Body of pancreas (tissue), 4 donors: ENCODE results near the gene RTL1. TPM values are rescaled to one million over a fixed set of nuclear protein-coding genes. Genes with fewer than 3 reads are reported as not detected.

Experiments
- ATAC-seq: fragments of 150-250 bp; one replicate; pipeline ENCODE4 v1.9.1; 2016
- DNase-seq, 4 donors: peaks; one replicate each; pipeline ENCODE4 v3.0.0-alpha.2; 2019
- H3K27ac ChIP-seq, 4 donors: fragments of 200-600 bp; sonication (generic); 1 replicate in 3 of 4; 2 replicates in 1 of 4; pipeline versions ENCODE4 v1.5.1 to v1.6.1; 2016 to 2019; ENCODE audit warnings: mild to moderate bottlenecking in 1 of 4, mixed read lengths in 1 of 4, moderate library complexity in 1 of 4
- H3K27me3 ChIP-seq, 2 donors: fragments of 200-600 bp; sonication (generic); one replicate each; pipeline ENCODE4 v1.6.0; 2016; ENCODE audit warnings: mild to moderate bottlenecking in 1 of 2
- H3K36me3 ChIP-seq, 2 donors: fragments of 200-600 bp; sonication (generic); replicated peaks in 1 of 2; 2 replicates each; pipeline ENCODE4 v1.5.1; 2016; ENCODE audit warnings: low read depth in 2 of 2; ENCODE audit not compliant: insufficient read depth in 1 of 2
- H3K4me1 ChIP-seq: fragments of 200-600 bp; sonication (generic); one replicate; pipeline ENCODE4 v1.6.0; 2016
- H3K4me3 ChIP-seq, 2 donors: fragments of 200-600 bp; sonication (generic); 1 replicate in 1 of 2; 2 replicates in 1 of 2; pipeline ENCODE4 v1.5.1; 2016 to 2019
- H3K9me3 ChIP-seq, 3 donors: fragments of 200-600 bp; sonication (generic); 1 replicate in 2 of 3; 2 replicates in 1 of 3; pipeline ENCODE4 v1.5.1; 2016
- POLR2A ChIP-seq, 3 donors: fragments of 450-650 bp; IDR thresholded peaks; one replicate each; pipeline ENCODE4 v1.6.1; 2016; ENCODE audit warnings: antibody characterized with exemption in 3 of 3, mild to moderate bottlenecking in 2 of 3
- WGBS, 2 donors: methylation state at CpG; one replicate each; pipeline ENCODE4 v1.1.5; 2017; 5-methylcytosine and 5-hydroxymethylcytosine counted together
- intact Hi-C: fragments of 100-400 bp; cut with DNase I; formaldehyde crosslinking; loops from one replicate; pipeline ENCODE4 v1.15.1; 2023
- total RNA-seq, 2 donors: library from RNA; depleted of rRNA; stranded (reverse); fragments of >200 nt; gene quantifications; one replicate each; pipeline ENCODE4 v1.1.0, GENCODE V29; 2016
- TF ChIP-seq, protein P1 (sequence below), 7 experiments: fragments of 450-650 bp in 4 of 7; fragments of 200-600 bp in 3 of 7; sonication (generic) in 3 of 7; IDR thresholded peaks; one replicate each; pipeline ENCODE4 v1.5.1; 2016 to 2019; ENCODE audit warnings: antibody characterized with exemption in 7 of 7

Gene RTL1
- total RNA-seq, 2 donors from 2014 or later = 0.26 TPM; not detected in 1

GRCh38 chr14:100851586-100851916 lies 52.0 kb downstream of the RTL1 start:
- Histone ChIP-seq H3K27me3 (no peaks in the 10 kb centered on the region), H3K4me3 (no peak overlapping the region), H3K36me3 (no peaks in the 10 kb centered on the region), H3K27ac (no peak overlapping the region), H3K9me3 (no peaks in the 10 kb centered on the region), H3K4me1 (no peaks in the 10 kb centered on the region)
- no peak for ATAC-seq
- no peak for TF ChIP-seq POLR2A (IDR thresholded peaks at IDR 0.05)
- TF ChIP-seq, protein P1, sequence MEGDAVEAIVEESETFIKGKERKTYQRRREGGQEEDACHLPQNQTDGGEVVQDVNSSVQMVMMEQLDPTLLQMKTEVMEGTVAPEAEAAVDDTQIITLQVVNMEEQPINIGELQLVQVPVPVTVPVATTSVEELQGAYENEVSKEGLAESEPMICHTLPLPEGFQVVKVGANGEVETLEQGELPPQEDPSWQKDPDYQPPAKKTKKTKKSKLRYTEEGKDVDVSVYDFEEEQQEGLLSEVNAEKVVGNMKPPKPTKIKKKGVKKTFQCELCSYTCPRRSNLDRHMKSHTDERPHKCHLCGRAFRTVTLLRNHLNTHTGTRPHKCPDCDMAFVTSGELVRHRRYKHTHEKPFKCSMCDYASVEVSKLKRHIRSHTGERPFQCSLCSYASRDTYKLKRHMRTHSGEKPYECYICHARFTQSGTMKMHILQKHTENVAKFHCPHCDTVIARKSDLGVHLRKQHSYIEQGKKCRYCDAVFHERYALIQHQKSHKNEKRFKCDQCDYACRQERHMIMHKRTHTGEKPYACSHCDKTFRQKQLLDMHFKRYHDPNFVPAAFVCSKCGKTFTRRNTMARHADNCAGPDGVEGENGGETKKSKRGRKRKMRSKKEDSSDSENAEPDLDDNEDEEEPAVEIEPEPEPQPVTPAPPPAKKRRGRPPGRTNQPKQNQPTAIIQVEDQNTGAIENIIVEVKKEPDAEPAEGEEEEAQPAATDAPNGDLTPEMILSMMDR (IDR thresholded peaks at IDR 0.05) = no peak
- intact Hi-C loops = loop anchor here (5.0 kb wide), 1 partner anchor 781 kb away; no protein-coding TSS in a partner anchor
- 78 to 80% methylated on average over 12 to 13 of the region's 13 CpGs for WGBS, 2 donors
- no peak for DNase-seq

DNA sequence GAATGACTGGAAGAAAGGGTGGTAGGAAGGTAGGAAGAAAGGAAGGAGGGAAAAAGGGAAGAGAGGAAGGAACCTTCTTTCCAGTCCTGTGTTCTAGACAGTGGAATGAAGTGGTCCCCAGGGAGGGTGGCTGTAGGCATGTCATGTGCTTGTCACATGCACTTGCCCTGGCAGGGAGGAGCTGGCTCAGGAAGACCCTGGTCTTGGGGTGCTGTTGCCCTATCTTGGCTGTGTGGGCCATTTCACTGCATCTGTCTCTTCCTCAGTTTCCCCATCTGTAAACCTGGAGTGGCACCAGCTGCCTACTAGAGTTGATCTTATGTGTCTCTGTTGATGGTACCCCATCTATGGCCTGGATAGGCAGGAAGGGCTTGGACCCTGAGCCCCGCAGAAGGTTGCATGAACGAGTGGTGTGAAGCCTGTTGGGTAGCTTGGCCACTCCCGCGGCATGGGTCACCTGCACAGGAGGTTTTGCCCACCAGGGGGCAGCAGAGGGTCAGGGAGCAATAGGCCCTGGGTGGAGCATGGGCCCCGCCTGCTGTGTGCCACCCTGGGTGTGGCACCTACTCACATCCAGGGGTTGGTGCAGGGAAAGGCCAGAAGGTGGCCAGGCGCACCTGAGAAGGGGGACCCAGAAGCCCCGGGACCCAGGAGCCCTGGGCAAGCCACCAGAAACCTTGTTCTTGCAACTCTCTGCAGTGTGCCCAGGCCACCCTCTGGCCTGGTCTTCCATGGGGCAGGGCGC lies 52.5 kb downstream of the RTL1 start:
- ATAC-seq (peak; percentile 84), DNase-seq (peak; percentile 81 to 89 (median 82))
- H3K27ac ChIP-seq = no peak overlapping the region
- no peak for TF ChIP-seq POLR2A (IDR thresholded peaks at IDR 0.05)
- TF ChIP-seq, protein P1 (IDR thresholded peaks at IDR 0.05) = peak; percentile 80 to 88 (median 85)
- intact Hi-C loops = loop anchor here (5.0 kb wide), 1 partner anchor 781 kb away; no protein-coding TSS in a partner anchor
- no peaks in the 10 kb centered on the region for H3K36me3 ChIP-seq
- WGBS, 2 donors = 41% methylated on average over 7 of the region's 8 CpGs; no CpG with 5 or more reads in 1 of the 2 donors
- H3K9me3 ChIP-seq = no peaks in the 10 kb centered on the region
- no peak overlapping the region for H3K4me3 ChIP-seq
- no peaks in the 10 kb centered on the region for H3K4me1 ChIP-seq
- no peaks in the 10 kb centered on the region for H3K27me3 ChIP-seq

DNA sequence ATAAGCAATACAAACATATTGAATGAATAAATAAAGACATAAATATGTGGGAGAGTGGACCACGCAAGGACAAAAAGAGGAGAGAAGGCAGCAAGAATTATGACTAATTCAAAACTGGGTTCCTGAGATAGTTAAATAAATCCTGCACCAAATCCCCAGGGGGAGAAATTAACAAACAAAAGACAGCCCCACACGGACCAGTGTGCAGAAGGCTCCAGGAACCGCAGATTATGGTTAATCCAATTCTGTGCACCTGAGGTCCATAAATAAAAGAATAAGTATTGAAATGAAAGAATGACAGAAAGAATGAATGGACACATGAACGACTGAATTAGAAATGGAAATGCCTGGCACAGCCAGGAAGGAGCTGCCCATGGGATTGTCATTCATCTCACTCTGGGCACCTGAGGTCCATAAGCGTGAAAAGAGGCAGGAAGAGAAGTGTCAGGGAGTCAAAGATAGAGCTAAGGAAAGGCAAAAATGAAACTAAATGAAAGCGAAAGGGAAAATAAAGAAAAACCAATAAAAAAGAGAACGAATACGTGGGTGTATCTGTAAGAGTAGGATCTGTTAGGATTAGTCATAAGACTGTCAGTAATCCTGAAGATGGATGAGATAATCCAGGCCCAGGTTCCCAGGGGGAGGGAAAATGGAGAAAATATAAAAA lies 54.3 kb downstream of the RTL1 start:
- TF ChIP-seq, protein P1 (IDR thresholded peaks at IDR 0.05) = no peak
- no peak for TF ChIP-seq POLR2A (IDR thresholded peaks at IDR 0.05)
- H3K27me3 ChIP-seq = no peaks in the 10 kb centered on the region
- no peaks in the 10 kb centered on the region for H3K36me3 ChIP-seq
- H3K4me1 ChIP-seq = no peaks in the 10 kb centered on the region
- H3K27ac ChIP-seq = peak overlapping the region in 1 of 4 donors; percentile 16
- WGBS, 2 donors = 36 to 41% methylated on average over 8 of the region's 8 CpGs
- H3K9me3 ChIP-seq = no peaks in the 10 kb centered on the region
- ATAC-seq (no peak), DNase-seq (no peak)
- intact Hi-C loops = no loop called here
- no peak overlapping the region for H3K4me3 ChIP-seq

- no peaks in the 10 kb centered on the region for H3K9me3 ChIP-seq
- no peaks in the 10 kb centered on the region for H3K27me3 ChIP-seq
- ATAC-seq = no peak
- TF ChIP-seq, protein P1 (IDR thresholded peaks at IDR 0.05) = no peak
- no peak for TF ChIP-seq POLR2A (IDR thresholded peaks at IDR 0.05)
- H3K36me3 ChIP-seq = no peaks in the 10 kb centered on the region
- no peak overlapping the region for H3K27ac ChIP-seq
- no peak for DNase-seq
- no peaks in the 10 kb centered on the region for H3K4me1 ChIP-seq
- H3K4me3 ChIP-seq = no peak overlapping the region
- 80 to 82% methylated on average over 8 of the region's 8 CpGs for WGBS, 2 donors
- intact Hi-C loops = no loop called here
Observed at GRCh38 chr14:100846309-100846859, 57.1 kb downstream of the RTL1 start.
